Renal cortex interstitium (tissue), 11 donors: ENCODE results near the gene ATOX1. TPM values are rescaled to one million over a fixed set of nuclear protein-coding genes. Genes with fewer than 3 reads are reported as not detected.
"Not testable (repeated sequence)": the region's sequence is repeated elsewhere in the genome, so short reads cannot be mapped to it uniquely, and the experiment has no call there.

Experiments
- DNase-seq, 11 donors: peaks; one replicate each; pipeline ENCODE4 v3.0.0-alpha.2; 2013; ENCODE audit warnings: low read depth in 9 of 11, low spot score in 4 of 11; ENCODE audit errors: extremely low read depth in 1 of 11
- polyA plus RNA-seq, 3 donors: library from polyadenylated mRNA; unstranded; fragments of 120-200 nt; gene quantifications; one replicate each; pipeline ENCODE4 v1.2.1, GENCODE V29; 2013; ENCODE audit not compliant: insufficient read length in 3 of 3

ATOX1 gene
- polyA plus RNA-seq, 3 donors = 109 to 123 (median 109) TPM

- DNase-seq = no peak
Observed at GRCh38 chr5:151741678-151742423, 16.6 kb downstream of the ATOX1 start.

GRCh38 chr5:151740958-151741373 is 17.5 kb downstream of the ATOX1 start:
- DNase-seq = no peak

GRCh38 chr5:151740336-151740942 is 18.0 kb downstream of the ATOX1 start:
- peak in 7 of 11 donors; percentile 71 to 77 (median 75) for DNase-seq

GRCh38 chr5:151739939-151740335 is 18.5 kb downstream of the ATOX1 start:
- DNase-seq = peak in 2 of 11 donors; percentile 31 to 48

GRCh38 chr5:151739395-151739794 is 19.0 kb downstream of the ATOX1 start:
- no peak for DNase-seq

GRCh38 chr5:151738125-151738848 is 20.1 kb downstream of the ATOX1 start:
- DNase-seq = no peak

GRCh38 chr5:151737431-151737830 is 21.0 kb downstream of the ATOX1 start:
- DNase-seq = no peak

- no peak for DNase-seq
Observed at GRCh38 chr5:151735646-151736045, 22.8 kb downstream of the ATOX1 start.

- no peak for DNase-seq
Observed at GRCh38 chr5:151734064-151734408, 24.4 kb downstream of the ATOX1 start.

- no peak for DNase-seq
Observed at GRCh38 chr5:151733358-151734063, 24.9 kb downstream of the ATOX1 start.

GRCh38 chr5:151730381-151730780 is 28.1 kb downstream of the ATOX1 start:
- no peak for DNase-seq

GRCh38 chr5:151729597-151729996 is 28.8 kb downstream of the ATOX1 start:
- not testable (repeated sequence) for DNase-seq

- no peak for DNase-seq
Observed at GRCh38 chr5:151724360-151724759, 34.1 kb downstream of the ATOX1 start.

- DNase-seq = no peak
Observed at GRCh38 chr5:151722546-151722945, 35.9 kb downstream of the ATOX1 start.

- DNase-seq = no peak
Observed at GRCh38 chr5:151721812-151722391, 36.5 kb downstream of the ATOX1 start.

- no peak for DNase-seq
Observed at GRCh38 chr5:151721087-151721646, 37.3 kb downstream of the ATOX1 start.

- no peak for DNase-seq
Observed at GRCh38 chr5:151720215-151720614, 38.2 kb downstream of the ATOX1 start.

- no peak for DNase-seq
Observed at GRCh38 chr5:151719228-151720000, 39.0 kb downstream of the ATOX1 start.
